ENCODE data around the gene IGFBP5.

IGFBP5 gene

DNA sequence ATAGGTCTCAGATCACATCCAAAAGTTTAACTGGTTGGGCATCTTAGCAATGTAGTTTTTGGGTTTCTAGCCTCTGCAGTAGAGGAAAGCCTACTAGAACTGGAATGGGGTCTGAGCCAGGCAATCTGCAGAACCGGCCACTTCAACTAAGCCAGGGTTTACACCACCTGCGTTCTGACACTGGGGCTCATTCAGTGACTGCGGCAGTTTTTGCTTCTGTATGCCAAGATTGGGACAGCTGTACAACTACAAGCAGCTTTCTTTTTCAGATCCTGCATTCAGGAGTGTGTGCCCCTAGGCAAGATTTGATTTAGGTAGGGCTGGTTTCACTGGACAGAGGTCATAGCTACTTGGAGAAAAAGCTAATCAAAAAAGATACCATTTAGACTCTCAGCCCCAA is 43.7 kb upstream of the IGFBP5 start:
- no peaks in the 10 kb centered on the region for H3K36me3 ChIP-seq
- no peak overlapping the region for H3K4me3 ChIP-seq (ENCODE audit: low read depth in 1 of 2, low read length in 1 of 2)
- peaks cover 4% of the 10 kb centered on the region for H3K27me3 ChIP-seq
- no peaks in the 10 kb centered on the region for H3K4me1 ChIP-seq (ENCODE audit: control insufficient read depth in 1 of 2, insufficient read depth in 1 of 2, low read depth in 1 of 2, low read length in 1 of 2)
- TF ChIP-seq, protein P1, sequence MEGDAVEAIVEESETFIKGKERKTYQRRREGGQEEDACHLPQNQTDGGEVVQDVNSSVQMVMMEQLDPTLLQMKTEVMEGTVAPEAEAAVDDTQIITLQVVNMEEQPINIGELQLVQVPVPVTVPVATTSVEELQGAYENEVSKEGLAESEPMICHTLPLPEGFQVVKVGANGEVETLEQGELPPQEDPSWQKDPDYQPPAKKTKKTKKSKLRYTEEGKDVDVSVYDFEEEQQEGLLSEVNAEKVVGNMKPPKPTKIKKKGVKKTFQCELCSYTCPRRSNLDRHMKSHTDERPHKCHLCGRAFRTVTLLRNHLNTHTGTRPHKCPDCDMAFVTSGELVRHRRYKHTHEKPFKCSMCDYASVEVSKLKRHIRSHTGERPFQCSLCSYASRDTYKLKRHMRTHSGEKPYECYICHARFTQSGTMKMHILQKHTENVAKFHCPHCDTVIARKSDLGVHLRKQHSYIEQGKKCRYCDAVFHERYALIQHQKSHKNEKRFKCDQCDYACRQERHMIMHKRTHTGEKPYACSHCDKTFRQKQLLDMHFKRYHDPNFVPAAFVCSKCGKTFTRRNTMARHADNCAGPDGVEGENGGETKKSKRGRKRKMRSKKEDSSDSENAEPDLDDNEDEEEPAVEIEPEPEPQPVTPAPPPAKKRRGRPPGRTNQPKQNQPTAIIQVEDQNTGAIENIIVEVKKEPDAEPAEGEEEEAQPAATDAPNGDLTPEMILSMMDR (IDR thresholded peaks at IDR 0.05), result no peak
- no peak overlapping the region for H3K27ac ChIP-seq
- no peaks in the 10 kb centered on the region for H3K9me3 ChIP-seq

DNA sequence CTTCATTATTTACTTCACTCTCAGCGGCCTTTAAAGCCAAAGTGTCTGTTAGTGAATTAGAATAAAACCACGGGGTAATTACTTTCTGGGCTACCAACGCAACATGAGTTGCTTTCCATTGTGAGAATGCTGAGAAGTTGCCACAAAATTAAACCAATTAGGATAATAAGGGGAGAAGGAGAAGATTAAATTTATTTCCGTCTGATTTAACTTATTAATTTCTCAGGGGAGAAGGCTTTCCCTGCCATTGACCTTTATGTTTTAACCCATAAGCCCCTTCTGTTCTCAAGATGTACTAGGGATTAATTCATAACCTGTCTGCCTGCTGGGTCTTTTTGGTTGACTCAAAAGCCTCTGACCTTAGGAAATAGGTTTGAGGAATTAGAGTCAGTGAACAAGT is 42.3 kb upstream of the IGFBP5 start:
- Histone ChIP-seq H3K27ac (no peak overlapping the region), H3K36me3 (no peaks in the 10 kb centered on the region), H3K4me3 (ENCODE audit: low read depth in 1 of 2, low read length in 1 of 2) (no peak overlapping the region), H3K27me3 (peaks cover 4% of the 10 kb centered on the region), H3K9me3 (no peaks in the 10 kb centered on the region), H3K4me1 (ENCODE audit: control insufficient read depth in 1 of 2, insufficient read depth in 1 of 2, low read depth in 1 of 2, low read length in 1 of 2) (no peaks in the 10 kb centered on the region)
- TF ChIP-seq, protein P1 (IDR thresholded peaks at IDR 0.05), result no peak

DNA sequence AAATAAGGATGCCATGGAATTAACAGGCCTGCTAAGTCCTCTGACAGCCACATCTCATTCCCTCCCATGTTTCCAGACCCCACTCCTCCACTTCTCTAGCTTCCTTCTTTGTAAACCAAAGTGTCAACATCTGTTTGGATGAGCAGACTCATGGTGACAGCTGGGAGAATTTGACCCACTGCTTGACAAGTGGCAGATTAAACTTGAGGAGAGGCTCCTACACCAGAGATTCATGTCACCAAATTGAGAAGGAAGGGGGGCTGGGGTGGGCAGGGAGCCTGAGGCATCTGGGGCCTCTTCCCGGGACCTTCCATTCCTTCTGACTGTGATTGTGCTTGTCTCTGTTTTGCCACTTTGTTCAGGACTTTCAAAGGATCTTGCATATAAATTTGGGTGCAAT is 41.0 kb upstream of the IGFBP5 start:
- Histone ChIP-seq H3K9me3 (no peaks in the 10 kb centered on the region), H3K27ac (no peak overlapping the region), H3K4me1 (ENCODE audit: control insufficient read depth in 1 of 2, insufficient read depth in 1 of 2, low read depth in 1 of 2, low read length in 1 of 2) (no peaks in the 10 kb centered on the region), H3K36me3 (no peaks in the 10 kb centered on the region), H3K4me3 (ENCODE audit: low read depth in 1 of 2, low read length in 1 of 2) (no peak overlapping the region), H3K27me3 (peaks cover 8% of the 10 kb centered on the region)
- TF ChIP-seq, protein P1 (IDR thresholded peaks at IDR 0.05), result no peak

DNA sequence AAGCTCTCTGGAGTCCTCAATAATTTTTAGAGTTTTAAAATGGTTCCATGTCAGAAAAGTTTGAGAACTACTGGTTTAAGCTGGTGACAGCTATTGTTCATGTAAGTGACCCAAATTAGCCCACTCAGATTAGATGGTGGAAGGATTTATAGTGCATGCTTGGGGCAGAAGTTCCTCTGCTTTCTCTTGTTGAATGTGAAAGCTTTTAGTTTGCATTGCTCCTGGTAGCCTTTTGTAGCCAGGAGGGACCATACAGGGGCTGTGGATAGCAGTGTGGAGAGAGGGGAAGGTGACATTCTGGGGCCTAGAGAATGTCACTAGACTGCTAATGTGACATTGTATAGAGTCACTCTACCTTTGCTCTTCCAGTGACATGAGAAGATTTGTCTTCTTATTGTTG is 40.3 kb upstream of the IGFBP5 start:
- H3K27ac ChIP-seq, result no peak overlapping the region
- TF ChIP-seq, protein P1 (IDR thresholded peaks at IDR 0.05), result no peak
- no peaks in the 10 kb centered on the region for H3K4me1 ChIP-seq (ENCODE audit: control insufficient read depth in 1 of 2, insufficient read depth in 1 of 2, low read depth in 1 of 2, low read length in 1 of 2)
- H3K36me3 ChIP-seq, result no peaks in the 10 kb centered on the region
- H3K4me3 ChIP-seq (ENCODE audit: low read depth in 1 of 2, low read length in 1 of 2), result no peak overlapping the region
- no peaks in the 10 kb centered on the region for H3K9me3 ChIP-seq
- H3K27me3 ChIP-seq, result peaks cover 8% of the 10 kb centered on the region

DNA sequence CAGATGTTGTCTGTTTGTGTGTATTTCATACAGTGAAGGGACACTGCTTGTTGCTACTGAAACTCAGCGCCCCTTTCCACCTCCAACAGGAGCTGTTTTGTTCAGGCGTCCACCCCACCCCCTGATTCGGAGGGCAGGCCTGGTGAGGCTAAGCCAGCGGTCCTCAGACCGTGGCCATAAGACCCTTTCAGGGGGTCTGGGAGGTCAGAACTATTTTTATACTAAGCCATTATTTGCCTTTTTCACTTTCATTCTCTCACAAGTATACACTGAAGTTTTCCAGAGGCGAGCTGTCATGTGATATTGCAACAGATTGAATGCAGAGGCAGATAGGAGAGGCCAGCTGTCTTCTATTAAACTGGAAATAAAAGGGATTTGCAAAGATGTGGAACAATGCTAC is 39.7 kb upstream of the IGFBP5 start:
- no peak overlapping the region for H3K27ac ChIP-seq
- H3K36me3 ChIP-seq, result no peaks in the 10 kb centered on the region
- TF ChIP-seq, protein P1 (IDR thresholded peaks at IDR 0.05), result no peak
- no peaks in the 10 kb centered on the region for H3K4me1 ChIP-seq (ENCODE audit: control insufficient read depth in 1 of 2, insufficient read depth in 1 of 2, low read depth in 1 of 2, low read length in 1 of 2)
- no peaks in the 10 kb centered on the region for H3K9me3 ChIP-seq
- H3K27me3 ChIP-seq, result peaks cover 8% of the 10 kb centered on the region
- no peak overlapping the region for H3K4me3 ChIP-seq (ENCODE audit: low read depth in 1 of 2, low read length in 1 of 2)

DNA sequence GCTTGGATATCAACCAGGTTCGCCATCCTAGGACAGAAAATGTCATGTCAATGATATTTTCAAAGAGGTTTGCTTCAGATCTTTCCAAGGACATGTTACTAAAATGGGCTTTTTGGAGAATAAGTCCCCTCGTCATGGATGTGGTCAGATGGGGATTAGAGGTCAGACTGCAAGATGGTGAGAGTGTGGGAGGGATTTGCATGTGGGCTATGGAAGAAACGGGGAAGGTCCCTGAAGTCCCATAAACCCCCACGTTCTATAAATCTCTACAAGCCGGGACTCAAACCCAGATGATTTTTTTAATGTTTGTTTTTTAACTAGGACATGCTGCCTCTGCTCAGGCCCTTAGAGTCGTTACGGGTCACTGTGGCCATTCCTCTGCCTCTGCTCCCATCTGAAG is 37.7 kb upstream of the IGFBP5 start:
- Histone ChIP-seq H3K4me1 (ENCODE audit: control insufficient read depth in 1 of 2, insufficient read depth in 1 of 2, low read depth in 1 of 2, low read length in 1 of 2) (no peaks in the 10 kb centered on the region), H3K27ac (no peak overlapping the region), H3K9me3 (no peaks in the 10 kb centered on the region), H3K36me3 (no peaks in the 10 kb centered on the region), H3K4me3 (ENCODE audit: low read depth in 1 of 2, low read length in 1 of 2) (no peak overlapping the region), H3K27me3 (peaks cover 8% of the 10 kb centered on the region)
- TF ChIP-seq, protein P1 (IDR thresholded peaks at IDR 0.05), result no peak

Measured in neutrophil (primary cell).